Pancreas (tissue), 10 donors: ENCODE data around the gene PANX2. TPM values are rescaled to one million over a fixed set of nuclear protein-coding genes. Genes with fewer than 3 reads are reported as not detected.

ENCODE experiments used
- ATAC-seq, 4 donors: fragments of 200-7000 bp; cut with Tn5 transposase; one replicate each; pipeline versions ENCODE4 v1.8.0 to v1.9.1; 2020; ENCODE audit warnings: mild to moderate bottlenecking in 4 of 4, moderate library complexity in 4 of 4
- DNase-seq, 6 donors: peaks; one replicate each; pipeline ENCODE4 v3.0.0-alpha.2; 2020
- FAIRE-seq: peaks from 2 replicates; lab custom pipeline; 2012; peaks lifted over from hg19 to GRCh38; lab: Jason Lieb, UNC
- H3K27ac ChIP-seq, 4 donors: fragments of 200-600 bp; sonication (generic); 1 replicate in 3 of 4; 2 replicates in 1 of 4; pipeline versions ENCODE4 v1.5.0 to v1.8.0; 2020
- H3K27me3 ChIP-seq, 4 donors: fragments of 200-600 bp; one replicate each; pipeline ENCODE4 v1.8.0; 2021
- H3K36me3 ChIP-seq, 3 donors: fragments of 200-600 bp; sonication (generic) in 1 of 3; one replicate each; pipeline versions ENCODE4 v1.5.0 to v1.8.0; 2020 to 2021
- H3K4me1 ChIP-seq, 3 donors: fragments of 200-600 bp; one replicate each; pipeline ENCODE4 v1.8.0; 2021
- H3K4me3 ChIP-seq, 4 donors: fragments of 200-600 bp; sonication (generic) in 2 of 4; one replicate each; pipeline versions ENCODE4 v1.5.0 to v1.8.0; 2020 to 2021
- H3K9me3 ChIP-seq, 4 donors: fragments of 200-600 bp; one replicate each; pipeline ENCODE4 v1.8.0; 2021
- WGBS, 2 donors: extraction: QIAGEN DNeasy Blood & Tissue Kit; methylation state at CpG; one replicate each; pipeline ENCODE4 v1.1.7; 2013; 5-methylcytosine and 5-hydroxymethylcytosine counted together
- intact Hi-C, 3 donors: fragments of 100-400 bp; cut with DNase I; formaldehyde crosslinking; loops; one replicate each; pipeline versions ENCODE4 v1.11.1 to v1.14.2; 2022
- polyA plus RNA-seq, 2 donors: library from polyadenylated mRNA; stranded (reverse); fragments of 200-250 nt; gene quantifications; one replicate each; pipeline ENCODE4 v1.2.3, GENCODE V29; 2013
- total RNA-seq, 6 donors: library from RNA; stranded (reverse); fragmentation: NEBNext Ultra II Directional in 4 of 6; extraction: Animal tissue kit (Norgen Biotek cat#: 25700) in 4 of 6; gene quantifications; one replicate each; pipeline versions ENCODE4 v1.2.1 to v1.2.4, GENCODE V29; 2021 to 2023
- TF ChIP-seq, protein P1 (sequence below), 4 donors: fragments of 200-600 bp; sonication (generic) in 3 of 4; IDR thresholded peaks; one replicate each; pipeline versions ENCODE4 v1.5.0 to v1.8.0; 2021; ENCODE audit warnings: antibody characterized with exemption in 4 of 4
- donor health status: healthy with polysubstance abuse.
- donor health status: DM: no; HTN: no; CAD: no; lungs with moderate emphysema.
- donor health status: DM: no; HTN: no; CAD: no.
- donor health status: control.
- donor health status: control.
- donor health status: Bipolar disorder and iron deficiency.
- donor health status: DM: yes; HTN: yes; CAD: no.
- donor health status: DM: no; HTN: no; CAD: no.
- donor health status: DM: no; HTN: no; CAD: no.
- donor health status: DM: yes; HTN: yes; CAD: no.

Gene PANX2
- total and polyA plus RNA-seq, 8 donors: 0.31 to 3.5 (median 0.67) TPM

DNA sequence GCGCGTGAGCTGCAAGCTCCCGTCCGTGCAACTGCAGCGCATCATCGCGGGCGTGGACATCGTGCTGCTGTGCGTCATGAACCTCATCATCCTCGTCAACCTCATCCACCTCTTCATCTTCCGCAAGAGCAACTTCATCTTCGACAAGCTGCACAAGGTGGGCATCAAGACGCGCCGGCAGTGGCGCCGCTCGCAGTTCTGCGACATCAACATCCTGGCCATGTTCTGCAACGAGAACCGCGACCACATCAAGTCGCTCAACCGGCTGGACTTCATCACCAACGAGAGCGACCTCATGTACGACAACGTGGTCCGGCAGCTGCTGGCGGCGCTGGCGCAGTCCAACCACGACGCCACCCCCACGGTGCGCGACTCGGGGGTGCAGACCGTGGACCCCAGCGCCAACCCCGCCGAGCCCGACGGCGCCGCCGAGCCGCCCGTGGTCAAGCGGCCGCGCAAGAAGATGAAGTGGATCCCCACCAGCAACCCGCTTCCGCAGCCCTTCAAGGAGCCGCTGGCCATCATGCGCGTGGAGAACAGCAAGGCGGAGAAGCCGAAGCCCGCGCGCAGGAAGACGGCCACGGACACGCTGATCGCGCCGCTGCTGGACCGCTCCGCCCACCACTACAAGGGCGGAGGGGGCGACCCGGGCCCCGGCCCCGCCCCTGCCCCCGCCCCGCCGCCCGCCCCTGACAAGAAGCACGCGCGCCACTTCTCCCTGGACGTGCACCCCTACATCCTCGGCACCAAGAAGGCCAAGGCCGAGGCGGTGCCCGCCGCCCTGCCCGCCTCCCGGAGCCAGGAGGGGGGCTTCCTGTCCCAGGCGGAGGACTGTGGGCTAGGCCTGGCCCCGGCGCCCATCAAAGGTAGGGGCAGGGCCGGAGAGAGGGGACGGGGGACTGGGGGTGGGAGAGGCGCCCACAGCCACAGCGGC, 7.3 kb downstream of the PANX2 start:
- Histone ChIP-seq H3K36me3 (no peaks in the 10 kb centered on the region), H3K27ac (no peak overlapping the region), H3K27me3 (no peaks in the 10 kb centered on the region), H3K9me3 (no peaks in the 10 kb centered on the region), H3K4me1 (peaks cover 3 to 7% (median 7%) of the 10 kb centered on the region in 3 donors), H3K4me3 (no peak overlapping the region)
- FAIRE-seq: no peak
- ATAC-seq: no peak
- DNase-seq: peak in 2 of 6 donors; percentile 20 to 49
- WGBS, 2 donors: 62 to 77% methylated on average over 86 to 98 of the region's 98 CpGs
- intact Hi-C loops: no loop called here
- TF ChIP-seq, protein P1, sequence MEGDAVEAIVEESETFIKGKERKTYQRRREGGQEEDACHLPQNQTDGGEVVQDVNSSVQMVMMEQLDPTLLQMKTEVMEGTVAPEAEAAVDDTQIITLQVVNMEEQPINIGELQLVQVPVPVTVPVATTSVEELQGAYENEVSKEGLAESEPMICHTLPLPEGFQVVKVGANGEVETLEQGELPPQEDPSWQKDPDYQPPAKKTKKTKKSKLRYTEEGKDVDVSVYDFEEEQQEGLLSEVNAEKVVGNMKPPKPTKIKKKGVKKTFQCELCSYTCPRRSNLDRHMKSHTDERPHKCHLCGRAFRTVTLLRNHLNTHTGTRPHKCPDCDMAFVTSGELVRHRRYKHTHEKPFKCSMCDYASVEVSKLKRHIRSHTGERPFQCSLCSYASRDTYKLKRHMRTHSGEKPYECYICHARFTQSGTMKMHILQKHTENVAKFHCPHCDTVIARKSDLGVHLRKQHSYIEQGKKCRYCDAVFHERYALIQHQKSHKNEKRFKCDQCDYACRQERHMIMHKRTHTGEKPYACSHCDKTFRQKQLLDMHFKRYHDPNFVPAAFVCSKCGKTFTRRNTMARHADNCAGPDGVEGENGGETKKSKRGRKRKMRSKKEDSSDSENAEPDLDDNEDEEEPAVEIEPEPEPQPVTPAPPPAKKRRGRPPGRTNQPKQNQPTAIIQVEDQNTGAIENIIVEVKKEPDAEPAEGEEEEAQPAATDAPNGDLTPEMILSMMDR (IDR thresholded peaks at IDR 0.05): no peak

DNA sequence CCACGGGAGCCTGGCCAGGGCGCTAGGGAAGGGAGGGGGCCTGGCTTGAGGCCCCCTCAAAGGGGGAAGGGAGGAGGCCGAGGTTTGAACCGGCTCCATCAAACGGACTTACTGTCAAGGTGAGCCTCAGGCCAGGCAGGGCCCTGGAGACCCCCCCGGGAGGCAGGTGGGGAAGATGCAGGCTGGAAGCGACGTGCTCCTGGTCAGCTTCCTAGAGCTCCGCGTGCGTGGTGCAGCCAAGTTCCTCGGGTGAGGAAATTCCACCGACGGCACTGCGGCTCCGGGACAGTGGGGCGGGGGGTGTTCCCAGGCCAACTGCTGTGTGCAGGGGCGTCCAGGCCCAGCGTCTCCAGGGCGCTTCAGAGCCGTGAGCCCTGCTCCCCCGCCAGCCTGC, 7.9 kb downstream of the PANX2 start:
- TF ChIP-seq, protein P1 (IDR thresholded peaks at IDR 0.05): no peak
- ATAC-seq (no peak), DNase-seq (peak in 1 of 6 donors; percentile 13), FAIRE-seq (no peak)
- Histone ChIP-seq H3K9me3 (no peaks in the 10 kb centered on the region), H3K36me3 (no peaks in the 10 kb centered on the region), H3K4me1 (peaks cover 10 to 14% (median 13%) of the 10 kb centered on the region in 3 donors), H3K27ac (no peak overlapping the region), H3K4me3 (no peak overlapping the region), H3K27me3 (no peaks in the 10 kb centered on the region)
- intact Hi-C loops: no loop called here
- WGBS, 2 donors: 66 to 81% methylated on average over 20 to 22 of the region's 22 CpGs

- Histone ChIP-seq H3K9me3 (no peaks in the 10 kb centered on the region), H3K4me3 (no peak overlapping the region), H3K27me3 (no peaks in the 10 kb centered on the region), H3K4me1 (peaks cover 16 to 17% (median 17%) of the 10 kb centered on the region in 3 donors), H3K36me3 (no peaks in the 10 kb centered on the region), H3K27ac (no peak overlapping the region)
- WGBS, 2 donors: 82 to 90% methylated on average over 50 to 64 of the region's 64 CpGs
- DNase-seq (peak in 5 of 6 donors; percentile 13 to 77 (median 31)), ATAC-seq (no peak), FAIRE-seq (no peak)
- intact Hi-C loops: no loop called here
- TF ChIP-seq, protein P1 (IDR thresholded peaks at IDR 0.05): no peak
Observed at GRCh38 chr22:50178871-50179869, 8.6 kb downstream of the PANX2 start.

GRCh38 chr22:50179937-50180726, 9.6 kb downstream of the PANX2 start:
- Histone ChIP-seq H3K4me3 (no peak overlapping the region), H3K27me3 (no peaks in the 10 kb centered on the region), H3K9me3 (no peaks in the 10 kb centered on the region), H3K36me3 (no peaks in the 10 kb centered on the region), H3K27ac (no peak overlapping the region), H3K4me1 (peaks cover 16 to 18% (median 17%) of the 10 kb centered on the region in 3 donors)
- intact Hi-C loops: no loop called here
- ATAC-seq: no peak
- TF ChIP-seq, protein P1 (IDR thresholded peaks at IDR 0.05): no peak
- 78 to 89% methylated on average over 39 of the region's 39 CpGs for WGBS, 2 donors
- FAIRE-seq: no peak
- DNase-seq: peak in 2 of 6 donors; percentile 14 to 45
